ENCODE results near the gene USP34. TPM values are rescaled to one million over a fixed set of nuclear protein-coding genes. Genes with fewer than 3 reads are reported as not detected.

USP34 gene
- total RNA-seq, 4 donors from 2014 or later: 120 to 210 (median 157) TPM

DNA sequence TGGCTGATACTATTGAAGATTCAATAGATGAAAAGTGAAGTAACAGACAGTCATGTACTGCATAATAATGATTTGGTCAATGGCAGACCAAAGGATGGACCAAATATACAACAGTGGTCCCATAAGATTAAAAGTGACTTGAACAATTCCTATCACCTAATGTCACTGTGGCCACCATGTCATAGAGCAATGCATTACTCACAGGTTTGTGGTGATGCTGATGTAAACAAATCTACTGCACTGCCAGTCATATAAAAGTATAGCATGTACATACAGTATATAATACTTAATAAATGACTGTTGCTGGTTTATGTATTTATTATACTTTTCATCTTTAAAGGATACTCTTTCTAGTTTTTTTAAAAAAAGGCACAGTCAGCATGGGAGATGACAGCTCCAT, 99.9 kb downstream of the USP34 start:
- no peak overlapping the region for H3K4me3 ChIP-seq
- H3K27me3 ChIP-seq: no peaks in the 10 kb centered on the region
- H3K36me3 ChIP-seq: peaks cover 0 to 65% of the 10 kb centered on the region in 2 donors
- ATAC-seq: no peak
- no peak overlapping the region for H3K27ac ChIP-seq
- H3K9me3 ChIP-seq: no peaks in the 10 kb centered on the region
- no peaks in the 10 kb centered on the region for H3K4me1 ChIP-seq
- TF ChIP-seq POLR2AphosphoS5 (IDR thresholded peaks at IDR 0.05) (no peak), EP300 (IDR thresholded peaks at IDR 0.05) (no peak), POLR2A (IDR thresholded peaks at IDR 0.05) (no peak)
- TF ChIP-seq, protein P1, sequence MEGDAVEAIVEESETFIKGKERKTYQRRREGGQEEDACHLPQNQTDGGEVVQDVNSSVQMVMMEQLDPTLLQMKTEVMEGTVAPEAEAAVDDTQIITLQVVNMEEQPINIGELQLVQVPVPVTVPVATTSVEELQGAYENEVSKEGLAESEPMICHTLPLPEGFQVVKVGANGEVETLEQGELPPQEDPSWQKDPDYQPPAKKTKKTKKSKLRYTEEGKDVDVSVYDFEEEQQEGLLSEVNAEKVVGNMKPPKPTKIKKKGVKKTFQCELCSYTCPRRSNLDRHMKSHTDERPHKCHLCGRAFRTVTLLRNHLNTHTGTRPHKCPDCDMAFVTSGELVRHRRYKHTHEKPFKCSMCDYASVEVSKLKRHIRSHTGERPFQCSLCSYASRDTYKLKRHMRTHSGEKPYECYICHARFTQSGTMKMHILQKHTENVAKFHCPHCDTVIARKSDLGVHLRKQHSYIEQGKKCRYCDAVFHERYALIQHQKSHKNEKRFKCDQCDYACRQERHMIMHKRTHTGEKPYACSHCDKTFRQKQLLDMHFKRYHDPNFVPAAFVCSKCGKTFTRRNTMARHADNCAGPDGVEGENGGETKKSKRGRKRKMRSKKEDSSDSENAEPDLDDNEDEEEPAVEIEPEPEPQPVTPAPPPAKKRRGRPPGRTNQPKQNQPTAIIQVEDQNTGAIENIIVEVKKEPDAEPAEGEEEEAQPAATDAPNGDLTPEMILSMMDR (IDR thresholded peaks at IDR 0.05): no peak

DNA sequence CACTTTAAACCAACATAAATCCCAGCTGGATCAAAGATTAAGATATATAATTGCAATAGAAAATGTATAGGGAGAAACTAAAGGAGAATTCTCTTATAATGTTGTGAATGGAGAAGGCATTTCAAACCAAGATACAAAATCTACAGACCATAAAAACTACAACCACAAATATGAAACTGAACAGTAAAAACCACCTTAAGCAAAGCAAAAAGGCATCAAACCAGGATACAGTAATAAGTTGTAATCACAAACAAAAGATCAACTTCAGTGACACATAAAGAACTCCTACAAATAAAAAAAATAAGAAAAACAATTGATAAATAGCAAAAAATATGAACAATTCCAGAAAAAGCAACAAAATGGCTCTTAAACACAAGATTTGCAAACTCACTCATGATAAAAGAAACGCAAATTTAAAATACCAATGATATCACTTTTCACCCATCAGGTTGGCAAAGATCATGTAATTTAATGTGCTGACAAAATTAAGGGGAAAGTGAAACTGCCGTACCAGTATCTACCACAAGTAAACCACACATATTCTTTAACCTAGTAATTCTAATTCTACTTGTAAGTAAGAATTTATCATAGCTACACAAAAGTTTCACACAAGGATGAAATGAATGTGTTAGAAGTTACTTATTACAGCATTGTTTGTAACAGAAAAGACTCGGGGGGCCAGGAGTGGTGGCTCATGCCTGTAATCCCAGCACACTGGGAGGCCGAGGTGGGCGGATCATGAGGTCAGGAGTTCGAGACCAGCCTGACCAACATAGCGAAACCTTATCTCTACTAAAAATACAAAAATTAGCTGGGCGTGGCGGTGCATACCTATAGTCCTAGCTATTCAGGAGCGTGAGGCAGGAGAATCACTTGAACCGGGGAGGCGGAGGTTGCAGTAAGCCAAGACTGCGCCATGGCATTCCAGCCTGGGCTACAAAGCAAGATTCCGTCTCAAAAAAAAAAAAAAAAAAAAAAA, 101.9 kb downstream of the USP34 start:
- no peak for TF ChIP-seq EP300 (IDR thresholded peaks at IDR 0.05)
- no peak for TF ChIP-seq POLR2AphosphoS5 (IDR thresholded peaks at IDR 0.05)
- TF ChIP-seq, protein P1 (IDR thresholded peaks at IDR 0.05): no peak
- no peak for TF ChIP-seq POLR2A (IDR thresholded peaks at IDR 0.05)
- Histone ChIP-seq H3K27ac (no peak overlapping the region), H3K36me3 (peaks cover 0 to 63% of the 10 kb centered on the region in 2 donors), H3K9me3 (no peaks in the 10 kb centered on the region), H3K4me1 (no peaks in the 10 kb centered on the region), H3K4me3 (no peak overlapping the region), H3K27me3 (no peaks in the 10 kb centered on the region)
- 85 to 94% methylated on average over 7 to 8 of the region's 14 CpGs for WGBS, 2 donors (ENCODE audit: low coverage in 1 of 2)
- no peak for ATAC-seq

DNA sequence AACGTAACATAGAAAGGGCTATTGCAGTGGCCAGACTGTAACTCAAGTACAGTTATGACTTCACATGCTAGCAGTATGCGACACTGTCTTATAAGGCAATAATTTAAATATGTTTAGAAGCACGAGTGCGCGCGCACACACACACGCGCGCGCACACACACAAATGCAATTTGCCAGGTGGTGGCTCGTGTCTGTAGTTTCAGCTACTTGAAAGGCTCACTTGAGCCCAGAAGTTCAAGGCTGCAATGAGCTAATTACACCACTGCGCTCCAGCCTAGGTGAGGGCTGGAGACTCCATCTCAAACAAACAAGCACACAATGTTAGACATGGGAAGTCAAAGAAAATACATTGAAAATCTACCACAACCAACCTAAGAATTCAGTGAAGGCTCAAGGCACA, 103.7 kb downstream of the USP34 start:
- Histone ChIP-seq H3K27ac (no peak overlapping the region), H3K36me3 (peaks cover 0 to 64% of the 10 kb centered on the region in 2 donors), H3K9me3 (no peaks in the 10 kb centered on the region), H3K4me3 (no peak overlapping the region), H3K27me3 (no peaks in the 10 kb centered on the region), H3K4me1 (no peaks in the 10 kb centered on the region)
- ATAC-seq: no peak
- no peak for TF ChIP-seq POLR2AphosphoS5 (IDR thresholded peaks at IDR 0.05)
- WGBS, 2 donors (ENCODE audit: low coverage in 1 of 2): 75 to 95% methylated on average over 4 to 12 of the region's 12 CpGs

DNA sequence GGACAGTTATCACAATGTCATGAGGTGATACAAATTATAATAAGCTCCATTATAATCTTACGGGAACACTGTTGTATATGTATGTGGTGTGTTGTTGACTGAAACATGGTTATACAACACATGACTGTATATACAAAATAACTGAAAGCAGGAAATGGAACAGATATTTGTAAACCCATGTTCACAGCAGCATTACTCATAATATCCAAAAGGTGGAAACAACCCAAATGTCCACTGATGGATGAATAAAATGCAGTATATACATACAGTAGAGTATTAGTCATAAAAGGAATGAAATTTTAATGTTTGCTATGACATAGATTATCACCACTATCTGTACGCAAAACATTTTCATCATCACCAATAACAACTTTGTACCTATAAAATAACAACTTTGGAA, 107.3 kb downstream of the USP34 start:
- H3K4me1 ChIP-seq: peaks cover 3 to 7% (median 3%) of the 10 kb centered on the region in 3 donors
- H3K9me3 ChIP-seq: no peaks in the 10 kb centered on the region
- 78 to 97% methylated on average over 2 of the region's 2 CpGs for WGBS, 2 donors (ENCODE audit: low coverage in 1 of 2)
- no peak overlapping the region for H3K27ac ChIP-seq
- H3K36me3 ChIP-seq: peaks cover 0 to 45% of the 10 kb centered on the region in 2 donors
- no peak overlapping the region for H3K4me3 ChIP-seq
- TF ChIP-seq POLR2AphosphoS5 (IDR thresholded peaks at IDR 0.05): no peak
- TF ChIP-seq, protein P1 (IDR thresholded peaks at IDR 0.05): no peak
- TF ChIP-seq POLR2A (IDR thresholded peaks at IDR 0.05): no peak
- TF ChIP-seq EP300 (IDR thresholded peaks at IDR 0.05): no peak
- ATAC-seq: no peak
- no peaks in the 10 kb centered on the region for H3K27me3 ChIP-seq

DNA sequence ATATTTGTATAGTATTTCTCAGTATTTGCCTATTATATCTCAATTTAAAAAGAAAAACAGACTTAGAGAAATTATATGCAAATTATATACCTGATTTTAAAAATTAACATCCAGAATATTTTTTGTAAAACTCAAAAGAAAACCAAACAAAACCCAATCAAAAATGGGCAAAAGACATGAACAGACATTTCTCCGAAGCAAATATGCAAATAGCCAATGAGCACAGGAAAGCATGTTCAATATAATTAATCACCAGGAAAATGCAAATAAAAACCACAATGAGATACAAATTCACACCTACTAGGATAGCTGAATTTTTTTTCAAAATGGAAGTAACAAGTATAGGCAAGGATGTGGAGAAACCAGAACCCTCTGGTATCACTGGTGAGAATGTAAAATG, 108.0 kb downstream of the USP34 start:
- Histone ChIP-seq H3K4me1 (peaks cover 3 to 9% (median 4%) of the 10 kb centered on the region in 3 donors), H3K9me3 (no peaks in the 10 kb centered on the region), H3K36me3 (peaks cover 0 to 39% of the 10 kb centered on the region in 2 donors), H3K4me3 (no peak overlapping the region), H3K27ac (no peak overlapping the region), H3K27me3 (no peaks in the 10 kb centered on the region)
- TF ChIP-seq EP300 (IDR thresholded peaks at IDR 0.05): no peak
- no peak for ATAC-seq
- 94 to 100% methylated on average over 1 of the region's 1 CpG for WGBS, 2 donors (ENCODE audit: low coverage in 1 of 2)

DNA sequence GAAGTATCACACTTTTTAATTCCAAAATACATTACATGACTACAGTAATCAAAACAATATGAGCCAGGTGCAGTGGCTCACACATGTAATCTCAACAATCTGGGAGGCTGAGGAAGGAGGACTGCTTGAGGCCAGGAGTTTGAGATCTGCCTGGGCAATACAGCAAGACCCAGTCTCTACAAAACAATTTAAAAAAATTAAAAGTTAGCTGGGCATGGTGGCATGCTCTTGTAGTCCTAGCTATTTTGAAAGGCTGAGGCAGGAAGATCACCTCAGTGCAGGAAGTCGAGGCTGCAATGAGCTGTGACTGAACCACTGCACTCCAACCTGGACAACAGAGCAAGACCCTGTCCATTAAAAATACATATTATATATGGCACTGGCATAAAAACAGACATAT, 109.8 kb downstream of the USP34 start:
- Histone ChIP-seq H3K36me3 (peaks cover 0 to 25% of the 10 kb centered on the region in 2 donors), H3K27me3 (no peaks in the 10 kb centered on the region), H3K9me3 (no peaks in the 10 kb centered on the region), H3K27ac (no peak overlapping the region), H3K4me3 (no peak overlapping the region), H3K4me1 (peaks cover 3 to 22% (median 4%) of the 10 kb centered on the region in 3 donors)
- ATAC-seq: no peak
- WGBS, 2 donors (ENCODE audit: low coverage in 1 of 2): 85% methylated on average over 1 of the region's 1 CpG; no CpG with 5 or more reads in 1 of the 2 donors
- TF ChIP-seq, protein P1 (IDR thresholded peaks at IDR 0.05): no peak
- TF ChIP-seq POLR2AphosphoS5 (IDR thresholded peaks at IDR 0.05): no peak
- no peak for TF ChIP-seq EP300 (IDR thresholded peaks at IDR 0.05)
- TF ChIP-seq POLR2A (IDR thresholded peaks at IDR 0.05): no peak

All from gastroesophageal sphincter (tissue), 4 donors.